ENCODE measurements around the gene PRKCG.

The PRKCG gene

GRCh38 chr19:53872762-53873161 lies 9.2 kb upstream of the PRKCG start:
- no peak for DNase-seq

GRCh38 chr19:53873773-53874605 lies 8.0 kb upstream of the PRKCG start:
- DNase-seq: no peak

DNA sequence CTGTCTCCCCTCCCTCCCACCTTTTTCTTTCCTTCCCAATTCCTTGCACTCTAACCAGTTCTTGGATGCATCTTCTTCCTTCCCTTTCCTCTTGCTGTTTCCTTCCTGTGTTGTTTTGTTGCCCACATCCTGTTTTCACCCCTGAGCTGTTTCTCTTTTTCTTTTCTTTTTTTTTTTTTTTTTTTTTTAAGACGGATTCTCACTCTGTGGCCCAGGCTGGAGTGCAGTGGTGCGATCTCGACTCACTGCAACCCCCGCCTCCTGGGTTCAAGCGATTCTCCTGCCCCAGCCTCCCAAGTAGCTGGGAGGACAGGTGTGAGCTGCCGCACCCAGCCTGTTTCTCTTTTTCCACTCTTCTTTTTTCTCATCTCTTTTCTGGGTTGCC lies 7.4 kb upstream of the PRKCG start:
- DNase-seq: no peak

GRCh38 chr19:53875602-53876325 lies 6.2 kb upstream of the PRKCG start:
- DNase-seq: no peak

DNA sequence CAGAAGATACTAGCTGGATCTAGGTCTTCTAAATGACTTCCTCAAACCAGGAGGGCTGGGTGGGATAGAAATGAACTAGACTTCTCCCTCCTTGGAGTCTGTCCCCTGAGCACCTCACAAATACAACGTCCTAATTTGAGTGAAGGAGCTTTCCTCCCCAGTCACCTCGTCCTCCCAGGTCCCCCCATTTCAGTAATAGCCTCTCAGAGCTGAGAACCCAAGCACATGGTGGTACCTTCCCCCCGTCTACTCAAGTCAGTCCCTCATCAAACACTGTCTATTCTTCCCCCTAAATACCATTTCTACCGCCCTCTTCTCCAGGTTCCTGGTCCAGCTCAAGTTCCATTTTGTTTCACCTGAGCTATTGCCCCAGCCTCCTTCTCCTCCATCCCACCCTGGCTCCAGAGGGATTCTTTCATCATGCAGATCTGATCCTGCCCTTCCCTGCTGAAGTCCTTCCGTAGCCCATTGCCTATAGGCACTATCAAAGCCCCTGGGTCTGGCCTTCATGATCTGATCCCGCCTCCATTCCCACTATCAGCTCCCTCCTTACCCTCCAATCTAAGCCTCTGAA lies 5.3 kb upstream of the PRKCG start:
- no peak for DNase-seq

DNA sequence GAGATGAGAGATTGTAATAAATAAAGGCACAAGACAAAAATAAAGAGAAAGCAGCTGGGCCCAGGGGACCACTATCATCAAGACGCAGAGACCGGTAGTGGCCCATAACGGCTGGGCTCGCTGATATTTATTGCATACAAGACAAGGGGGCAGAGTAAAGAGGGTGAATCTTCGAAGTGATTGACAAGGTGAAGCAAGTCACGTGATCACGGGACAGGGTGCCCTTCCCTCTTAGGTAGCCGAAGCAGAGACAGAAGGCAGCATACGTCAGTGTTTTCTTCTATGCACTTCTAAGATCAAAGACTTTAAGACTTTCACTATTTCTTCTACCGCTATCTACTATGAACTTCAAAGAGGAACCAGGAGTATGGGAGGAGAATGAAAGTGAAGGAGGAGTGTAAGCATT lies 4.6 kb upstream of the PRKCG start:
- DNase-seq: no peak

- DNase-seq: no peak
These were observed 3.2 kb upstream of the PRKCG start for GRCh38 chr19:53878776-53879139.

DNA sequence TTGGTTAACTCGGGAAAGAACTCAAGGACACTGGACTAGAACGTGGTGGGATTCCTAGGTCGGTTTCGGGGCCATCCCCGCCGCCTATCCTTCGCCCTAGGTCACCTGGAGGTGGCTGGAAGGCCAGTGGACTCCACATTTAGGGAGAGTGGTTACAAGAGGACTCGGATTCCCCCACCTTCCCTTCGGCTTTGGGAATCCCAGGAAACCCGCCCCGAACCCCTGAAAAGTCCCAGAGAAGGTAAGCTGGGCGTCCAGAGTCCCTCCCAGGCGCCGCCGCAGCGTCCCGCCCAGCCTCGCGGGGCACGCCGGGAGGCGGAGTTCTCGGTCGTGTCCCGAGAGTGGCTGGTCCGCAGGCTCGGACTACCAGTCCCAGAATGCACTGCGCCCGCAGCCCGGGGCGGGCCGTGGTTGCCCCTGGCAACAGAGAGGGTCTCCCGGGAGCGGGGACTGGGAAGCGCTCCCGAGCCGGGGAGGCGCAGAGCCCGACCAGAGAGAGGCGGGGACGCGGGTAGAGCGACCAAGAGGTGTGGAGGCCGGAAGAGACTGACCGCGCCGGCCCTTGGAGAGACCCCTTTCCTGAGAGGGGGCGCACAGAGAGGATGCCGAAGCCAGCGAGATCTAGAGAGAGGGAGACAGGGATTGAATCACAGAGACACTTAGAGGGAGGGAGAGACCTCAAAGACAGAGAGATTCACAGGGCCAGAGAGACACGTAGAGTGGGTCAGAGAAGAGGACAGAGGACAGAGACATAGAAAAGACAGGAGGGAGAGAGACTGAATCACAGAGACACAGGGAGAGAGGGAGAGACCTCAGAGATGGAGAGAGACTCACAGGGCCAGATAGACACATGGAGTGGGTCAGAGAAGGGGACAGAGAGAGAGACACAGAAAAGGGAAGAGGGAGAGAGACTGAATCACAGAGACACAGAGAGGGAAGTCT lies 2.6 kb upstream of the PRKCG start:
- peak; percentile 92 for DNase-seq

- DNase-seq: no peak
These were observed 1.1 kb upstream of the PRKCG start for GRCh38 chr19:53880711-53881481.

DNA sequence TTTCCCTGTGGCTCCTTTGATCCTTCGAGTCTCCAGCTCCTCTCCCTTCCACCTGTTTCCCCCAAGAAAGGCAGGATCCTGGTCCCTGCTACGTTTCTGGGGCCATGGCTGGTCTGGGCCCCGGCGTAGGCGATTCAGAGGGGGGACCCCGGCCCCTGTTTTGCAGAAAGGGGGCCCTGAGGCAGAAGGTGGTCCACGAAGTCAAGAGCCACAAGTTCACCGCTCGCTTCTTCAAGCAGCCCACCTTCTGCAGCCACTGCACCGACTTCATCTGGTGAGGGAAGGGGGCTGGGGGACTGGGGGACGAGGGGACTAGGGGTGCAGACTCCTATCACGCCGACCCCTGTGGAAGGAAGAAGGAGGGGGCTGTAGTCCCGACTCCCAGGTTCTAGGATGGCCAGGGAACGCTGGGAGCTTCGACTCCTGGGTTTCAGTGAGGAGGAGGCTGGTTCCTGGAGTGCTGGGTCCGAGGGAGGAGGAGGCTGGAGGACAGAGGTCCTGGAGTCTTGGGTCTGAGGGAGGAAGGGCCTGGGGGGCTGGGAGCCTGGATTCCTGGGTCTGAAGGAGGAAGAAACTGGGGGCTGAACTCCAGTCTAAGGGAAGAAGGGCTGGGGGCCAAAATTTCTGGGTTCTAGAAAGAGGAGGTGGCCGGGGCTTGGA lies 524 bp downstream of the PRKCG start:
- no peak for DNase-seq

DNA sequence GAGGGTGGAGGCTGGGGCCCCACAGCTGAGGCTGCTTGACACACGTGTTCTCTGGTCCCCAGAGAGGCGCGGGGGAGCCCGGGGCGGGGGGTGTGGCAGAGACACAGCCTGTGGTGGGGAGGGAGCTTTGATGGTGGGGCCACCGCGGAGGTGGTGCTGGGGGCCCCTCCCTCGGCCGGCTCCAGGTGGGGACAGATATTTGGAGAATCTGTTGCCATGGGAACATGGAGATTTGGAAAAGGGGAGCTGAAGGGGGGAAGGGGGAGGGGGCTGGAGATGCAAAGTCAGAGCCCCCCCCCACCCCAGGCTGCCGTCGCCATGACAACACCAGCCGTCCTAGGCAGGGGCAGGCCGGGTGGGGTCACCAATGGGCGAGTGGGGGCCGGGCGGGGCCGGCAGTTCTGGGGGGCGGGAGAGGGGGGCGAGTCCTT lies 1.2 kb downstream of the PRKCG start:
- DNase-seq: no peak

DNA sequence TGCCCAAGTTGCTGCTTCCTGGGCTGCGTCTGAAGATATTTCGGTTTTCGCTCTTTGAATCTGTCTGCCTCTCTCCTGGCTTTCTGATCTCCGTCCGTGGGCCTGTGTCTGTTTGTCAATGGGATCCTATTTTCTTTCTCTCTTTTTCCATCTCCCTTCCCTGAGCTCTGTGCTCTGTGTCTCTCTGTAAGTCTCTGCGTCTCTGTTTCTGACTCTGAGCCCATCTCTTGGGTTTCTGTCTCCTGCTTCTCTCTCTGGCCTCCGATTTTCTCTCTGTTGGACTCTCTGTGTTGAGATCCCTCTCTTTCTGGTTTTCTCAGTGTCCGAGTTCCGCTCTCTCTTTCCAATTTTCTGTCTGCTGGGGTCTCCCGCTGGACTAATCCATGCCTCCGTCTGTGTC lies 1.7 kb downstream of the PRKCG start:
- no peak for DNase-seq

DNA sequence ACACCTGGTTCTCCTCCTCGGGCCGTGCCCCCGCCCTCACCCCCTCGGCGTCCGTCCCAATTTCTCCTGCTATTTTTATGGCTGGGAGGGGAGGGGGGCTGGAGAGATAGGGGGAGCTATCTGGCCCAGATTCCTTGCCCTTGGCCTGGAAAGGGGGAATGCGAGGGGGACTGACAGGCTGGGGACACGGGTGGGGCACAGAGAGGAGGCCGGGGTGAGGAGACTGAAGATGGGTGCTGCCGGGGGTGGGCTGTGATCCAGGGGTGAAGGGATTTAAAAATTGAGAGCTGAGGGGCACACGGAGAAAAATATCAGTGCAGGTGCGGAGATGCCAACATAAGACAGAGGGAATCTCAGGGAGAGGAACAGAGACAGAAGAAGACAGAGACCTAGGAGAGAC lies 2.3 kb downstream of the PRKCG start:
- DNase-seq: no peak

DNA sequence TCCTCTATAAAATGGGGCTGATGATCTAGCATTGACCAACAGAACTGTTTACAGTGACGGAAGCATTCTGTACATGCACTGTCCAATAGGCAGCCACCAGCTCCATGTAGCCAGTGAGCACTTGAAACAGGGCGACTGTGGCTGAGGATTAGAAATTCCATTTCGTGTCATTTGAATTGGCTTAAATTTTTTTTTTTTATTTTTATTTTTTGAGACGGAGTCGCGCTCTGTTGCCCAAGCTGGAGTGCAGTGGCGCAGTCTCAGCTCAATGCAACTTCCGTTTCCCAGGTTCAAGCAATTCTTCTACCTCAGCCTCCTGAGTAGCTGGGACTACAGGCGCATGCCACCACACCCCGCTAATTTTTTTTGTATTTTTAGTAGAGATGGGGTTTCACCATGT lies 3.0 kb downstream of the PRKCG start:
- no peak for DNase-seq

DNA sequence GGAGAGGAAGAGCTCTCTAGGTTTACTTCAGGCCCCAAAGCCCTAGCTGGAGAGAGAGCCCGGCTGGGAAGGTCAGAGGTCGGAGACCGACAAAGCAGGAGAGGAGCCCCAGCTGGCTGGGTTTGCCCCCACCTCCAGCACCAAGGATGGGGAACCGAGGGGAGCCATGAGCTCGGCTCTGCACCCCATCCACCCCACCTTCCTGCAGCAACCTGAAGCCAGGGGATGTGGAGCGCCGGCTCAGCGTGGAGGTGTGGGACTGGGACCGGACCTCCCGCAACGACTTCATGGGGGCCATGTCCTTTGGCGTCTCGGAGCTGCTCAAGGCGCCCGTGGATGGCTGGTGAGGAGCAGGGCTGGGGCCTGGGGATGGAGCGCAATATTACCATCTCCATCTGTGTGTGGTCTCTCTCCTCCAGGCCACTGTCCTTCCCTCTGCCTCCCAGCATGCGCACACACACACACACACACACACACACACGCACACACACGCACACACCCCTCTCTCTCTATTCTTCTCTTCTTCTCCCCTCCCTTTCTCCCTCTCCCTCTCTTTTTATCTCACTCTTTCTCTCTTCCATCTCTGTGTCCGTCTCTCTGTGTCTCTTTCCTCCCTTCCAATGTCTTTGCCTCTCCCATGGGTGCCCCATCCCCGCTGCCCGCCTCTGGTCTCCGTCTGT lies 10.4 kb downstream of the PRKCG start:
- DNase-seq: no peak

GRCh38 chr19:53892981-53893325 lies 11.0 kb downstream of the PRKCG start:
- no peak for DNase-seq

GRCh38 chr19:53894707-53895106 lies 12.7 kb downstream of the PRKCG start:
- DNase-seq: no peak

- no peak for DNase-seq
These were observed 14.7 kb downstream of the PRKCG start for GRCh38 chr19:53896682-53897081.

GRCh38 chr19:53897459-53897858 lies 15.5 kb downstream of the PRKCG start:
- no peak for DNase-seq

DNA sequence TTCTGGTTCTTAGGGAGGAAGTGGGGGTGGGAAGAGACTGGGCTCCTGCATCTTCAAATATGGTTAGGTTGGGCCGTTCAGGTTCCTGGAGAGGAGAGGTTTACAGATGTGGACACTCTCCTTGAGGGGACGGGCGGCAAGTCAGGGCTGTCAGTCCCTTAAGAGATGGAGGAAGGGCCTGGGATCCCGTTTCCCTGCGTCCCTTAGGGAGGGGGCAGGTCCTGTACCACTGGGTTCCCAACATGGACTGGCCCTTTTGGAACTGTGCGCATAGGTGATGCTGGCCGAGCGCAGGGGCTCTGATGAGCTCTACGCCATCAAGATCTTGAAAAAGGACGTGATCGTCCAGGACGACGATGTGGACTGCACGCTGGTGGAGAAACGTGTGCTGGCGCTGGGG lies 16.2 kb downstream of the PRKCG start:
- no peak for DNase-seq
